ENCODE measurements around the gene TRAF4. TPM values are rescaled to one million over a fixed set of nuclear protein-coding genes. Genes with fewer than 3 reads are reported as not detected.

Gene TRAF4
- polyA plus RNA-seq, 3 donors = 107 to 149 (median 126) TPM

DNA sequence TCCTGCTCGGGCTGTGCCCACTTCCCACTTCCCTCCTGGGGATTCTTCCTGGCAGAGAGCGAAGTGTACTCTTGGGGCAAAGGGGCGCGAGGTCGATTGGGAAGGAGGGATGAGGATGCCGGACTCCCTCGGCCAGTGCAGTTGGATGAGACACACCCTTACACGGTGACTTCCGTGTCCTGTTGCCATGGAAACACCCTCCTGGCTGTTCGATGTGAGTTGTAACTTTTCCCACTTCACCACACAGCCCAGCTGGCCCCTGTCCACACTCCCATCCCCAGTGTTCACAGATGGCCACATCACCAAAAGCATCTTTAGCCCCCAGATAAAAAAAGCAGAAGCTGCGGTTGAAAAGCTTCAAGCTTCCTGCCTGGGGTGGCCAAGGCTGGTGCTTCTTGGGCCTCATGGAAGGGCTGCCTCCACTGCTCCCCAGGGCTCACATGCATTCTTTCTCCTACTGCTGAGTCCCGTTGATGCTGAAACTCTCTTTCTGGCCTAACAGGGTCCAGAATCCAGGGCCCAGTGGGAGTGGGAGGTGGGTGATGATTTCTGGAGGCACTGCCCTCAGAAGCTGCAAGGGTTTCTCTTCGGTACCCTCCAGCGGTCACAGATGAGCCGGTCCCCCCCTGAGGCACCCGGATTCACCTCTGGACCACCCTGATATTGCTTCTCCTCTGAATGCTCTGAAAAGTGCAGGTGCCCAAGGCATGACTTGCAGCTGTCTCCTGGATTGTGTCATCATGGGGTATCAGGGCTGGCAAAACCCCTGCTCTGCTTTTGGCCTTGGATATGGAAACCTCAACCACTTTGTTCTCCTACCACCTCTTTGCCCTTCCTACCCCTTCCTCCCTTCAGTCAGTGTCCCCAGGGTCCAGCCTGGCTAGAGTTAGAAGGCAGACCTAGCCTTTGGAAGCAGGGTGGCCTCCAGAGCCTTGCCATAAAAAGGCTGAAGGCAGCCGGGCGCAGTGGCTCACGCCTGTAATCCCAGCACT lies 2.2 kb upstream of the TRAF4 start:
- no peak for DNase-seq (ENCODE audit: extremely low read depth in 1 of 11, low read depth in 9 of 11, low spot score in 4 of 11)

GRCh38 chr17:28744104-28744971 lies 527 bp downstream of the TRAF4 start:
- DNase-seq (ENCODE audit: extremely low read depth in 1 of 11, low read depth in 9 of 11, low spot score in 4 of 11) = peak in 4 of 11 donors; percentile 17 to 67 (median 56)

DNA sequence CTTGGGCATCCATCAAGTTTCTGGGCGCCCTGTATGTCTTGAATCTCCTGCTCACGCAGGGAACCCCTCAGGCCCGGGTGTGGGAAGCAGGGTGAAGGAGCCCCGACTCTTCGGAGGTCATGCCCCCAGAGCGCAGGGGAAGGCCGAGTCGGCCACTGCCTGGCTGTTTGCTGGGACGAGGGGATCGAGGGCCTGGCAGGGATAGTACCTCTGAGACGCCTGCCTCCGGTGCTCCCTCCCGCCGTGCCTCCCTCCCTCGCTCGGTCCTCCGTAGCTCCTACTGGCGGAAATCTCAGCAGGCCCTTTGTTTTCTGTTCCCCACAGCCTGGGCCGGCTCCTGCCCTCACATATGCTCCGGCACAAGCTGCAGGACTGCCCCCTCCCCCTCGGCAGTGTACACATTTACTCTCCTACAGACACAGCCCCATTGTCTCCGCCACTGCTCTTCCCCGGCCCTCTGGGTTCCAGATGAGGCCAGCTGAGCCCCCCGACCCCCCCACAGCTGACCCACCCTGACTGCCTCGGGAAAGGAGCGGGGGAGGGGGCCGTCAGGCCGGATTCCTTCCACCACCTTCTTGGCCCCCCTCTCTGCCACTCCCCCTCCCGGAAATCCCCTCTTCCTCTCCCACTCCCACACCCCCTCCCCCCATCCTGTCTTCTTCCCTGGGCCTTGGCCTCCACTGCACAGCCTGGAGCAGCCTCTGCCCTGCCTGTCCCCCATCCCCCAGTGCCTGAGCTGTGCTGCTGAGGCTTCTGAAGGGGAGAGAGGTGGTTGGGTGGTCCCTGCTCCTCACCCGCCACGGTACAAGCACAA lies 1.4 kb downstream of the TRAF4 start:
- DNase-seq (ENCODE audit: extremely low read depth in 1 of 11, low read depth in 9 of 11, low spot score in 4 of 11) = peak in 5 of 11 donors; percentile 60 to 84 (median 72)

- DNase-seq (ENCODE audit: extremely low read depth in 1 of 11, low read depth in 9 of 11, low spot score in 4 of 11) = peak in 3 of 11 donors; percentile 64 to 83 (median 79)
These were observed 2.1 kb downstream of the TRAF4 start for GRCh38 chr17:28745786-28746411.

DNA sequence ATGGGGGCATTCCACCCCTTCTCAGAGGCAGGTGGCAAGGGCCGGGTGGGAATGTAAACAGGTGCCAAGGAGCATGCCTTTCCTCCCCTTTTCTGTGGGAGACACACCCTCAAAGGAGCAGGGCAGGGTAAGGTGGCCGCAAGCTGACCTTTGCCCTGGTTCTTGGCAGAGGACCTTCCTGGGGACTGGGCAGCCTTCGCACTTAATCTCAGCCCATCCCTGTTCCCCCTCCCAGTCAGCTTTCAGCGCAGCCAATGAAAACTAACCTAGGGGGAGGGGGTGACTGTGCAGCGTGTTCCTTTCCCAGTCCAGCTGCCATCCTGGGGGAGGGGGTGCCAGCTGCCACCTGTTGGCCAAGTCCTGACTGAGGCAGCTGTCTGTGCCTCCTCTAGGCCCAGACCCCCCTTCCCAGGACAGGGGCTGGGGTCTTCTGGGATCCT lies 2.8 kb downstream of the TRAF4 start:
- DNase-seq (ENCODE audit: extremely low read depth in 1 of 11, low read depth in 9 of 11, low spot score in 4 of 11) = peak in 2 of 11 donors; percentile 36 to 39

DNA sequence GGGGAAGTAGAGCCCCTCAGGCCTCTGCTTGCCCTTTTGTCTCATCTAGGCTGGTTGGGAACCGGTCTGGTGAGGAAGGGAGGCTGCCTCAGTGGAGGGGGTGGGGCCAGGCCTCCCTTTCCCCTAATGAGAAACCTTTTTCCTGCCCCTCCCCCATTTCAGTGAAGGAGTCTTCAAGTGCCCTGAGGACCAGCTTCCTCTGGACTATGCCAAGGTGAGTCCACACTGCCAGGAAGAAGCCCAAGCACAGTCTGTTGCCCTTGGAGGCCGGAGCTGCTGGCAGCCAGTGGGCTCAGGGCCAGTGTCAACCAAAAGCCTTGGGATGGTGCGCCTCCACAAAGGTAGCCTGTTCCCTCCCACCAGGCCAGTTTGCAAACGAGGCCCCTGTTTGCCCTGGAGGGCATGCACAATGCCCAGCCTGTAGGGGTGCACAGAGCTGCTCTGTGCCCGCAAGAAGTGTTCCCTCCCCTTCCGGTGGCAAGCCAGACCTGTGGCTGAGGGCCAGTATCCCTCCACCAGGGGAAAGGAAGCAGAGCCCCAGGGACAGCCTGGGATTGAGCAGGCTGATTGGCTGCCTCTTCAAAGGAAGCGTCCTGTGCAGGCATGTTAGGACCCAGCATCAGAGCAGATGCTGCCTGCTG lies 3.4 kb downstream of the TRAF4 start:
- peak in 2 of 11 donors; percentile 27 to 53 for DNase-seq (ENCODE audit: extremely low read depth in 1 of 11, low read depth in 9 of 11, low spot score in 4 of 11)

DNA sequence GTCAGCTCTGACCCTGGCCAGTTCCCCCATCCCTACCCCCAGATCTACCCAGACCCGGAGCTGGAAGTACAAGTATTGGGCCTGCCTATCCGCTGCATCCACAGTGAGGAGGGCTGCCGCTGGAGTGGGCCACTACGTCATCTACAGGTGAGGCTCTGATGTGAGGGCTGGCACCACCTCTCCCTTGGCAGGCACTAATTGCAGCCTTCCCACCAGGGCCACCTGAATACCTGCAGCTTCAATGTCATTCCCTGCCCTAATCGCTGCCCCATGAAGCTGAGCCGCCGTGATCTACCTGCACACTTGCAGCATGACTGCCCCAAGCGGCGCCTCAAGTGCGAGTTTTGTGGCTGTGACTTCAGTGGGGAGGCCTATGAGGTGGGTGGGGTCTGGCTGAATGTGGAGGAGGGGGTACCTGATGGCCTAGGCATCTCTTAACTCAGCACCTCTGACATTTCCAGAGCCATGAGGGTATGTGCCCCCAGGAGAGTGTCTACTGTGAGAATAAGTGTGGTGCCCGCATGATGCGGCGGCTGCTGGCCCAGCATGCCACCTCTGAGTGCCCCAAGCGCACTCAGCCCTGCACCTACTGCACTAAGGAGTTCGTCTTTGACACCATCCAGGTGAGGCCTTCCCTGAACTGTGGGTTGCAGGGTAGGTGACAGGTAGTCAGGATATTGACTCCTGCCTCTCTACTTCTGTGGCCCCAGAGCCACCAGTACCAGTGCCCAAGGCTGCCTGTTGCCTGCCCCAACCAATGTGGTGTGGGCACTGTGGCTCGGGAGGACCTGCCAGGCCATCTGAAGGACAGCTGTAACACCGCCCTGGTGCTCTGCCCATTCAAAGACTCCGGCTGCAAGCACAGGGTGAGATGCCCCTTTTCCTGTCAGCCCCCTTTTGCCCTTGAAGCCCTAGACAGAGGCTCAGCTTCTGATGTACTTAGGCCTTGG lies 4.3 kb downstream of the TRAF4 start:
- no peak for DNase-seq (ENCODE audit: extremely low read depth in 1 of 11, low read depth in 9 of 11, low spot score in 4 of 11)

GRCh38 chr17:28748852-28749515 lies 5.2 kb downstream of the TRAF4 start:
- no peak for DNase-seq (ENCODE audit: extremely low read depth in 1 of 11, low read depth in 9 of 11, low spot score in 4 of 11)

DNA sequence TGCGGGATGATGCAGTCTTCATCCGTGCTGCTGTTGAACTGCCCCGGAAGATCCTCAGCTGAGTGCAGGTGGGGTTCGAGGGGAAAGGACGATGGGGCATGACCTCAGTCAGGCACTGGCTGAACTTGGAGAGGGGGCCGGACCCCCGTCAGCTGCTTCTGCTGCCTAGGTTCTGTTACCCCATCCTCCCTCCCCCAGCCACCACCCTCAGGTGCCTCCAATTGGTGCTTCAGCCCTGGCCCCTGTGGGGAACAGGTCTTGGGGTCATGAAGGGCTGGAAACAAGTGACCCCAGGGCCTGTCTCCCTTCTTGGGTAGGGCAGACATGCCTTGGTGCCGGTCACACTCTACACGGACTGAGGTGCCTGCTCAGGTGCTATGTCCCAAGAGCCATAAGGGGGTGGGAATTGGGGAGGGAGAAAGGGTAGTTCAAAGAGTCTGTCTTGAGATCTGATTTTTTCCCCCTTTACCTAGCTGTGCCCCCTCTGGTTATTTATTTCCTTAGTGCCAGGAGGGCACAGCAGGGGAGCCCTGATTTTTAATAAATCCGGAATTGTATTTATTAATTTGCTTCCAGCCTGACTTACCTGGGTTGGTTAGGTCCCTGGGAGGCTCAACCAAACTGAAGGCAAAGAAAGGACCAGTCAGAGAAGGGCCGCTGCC lies 5.8 kb downstream of the TRAF4 start:
- no peak for DNase-seq (ENCODE audit: extremely low read depth in 1 of 11, low read depth in 9 of 11, low spot score in 4 of 11)

- DNase-seq (ENCODE audit: extremely low read depth in 1 of 11, low read depth in 9 of 11, low spot score in 4 of 11) = peak in 8 of 11 donors; percentile 78 to 91 (median 86)
These were observed 6.6 kb downstream of the TRAF4 start for GRCh38 chr17:28750178-28751047.

- no peak for DNase-seq (ENCODE audit: extremely low read depth in 1 of 11, low read depth in 9 of 11, low spot score in 4 of 11)
These were observed 8.0 kb downstream of the TRAF4 start for GRCh38 chr17:28751600-28752366.

DNA sequence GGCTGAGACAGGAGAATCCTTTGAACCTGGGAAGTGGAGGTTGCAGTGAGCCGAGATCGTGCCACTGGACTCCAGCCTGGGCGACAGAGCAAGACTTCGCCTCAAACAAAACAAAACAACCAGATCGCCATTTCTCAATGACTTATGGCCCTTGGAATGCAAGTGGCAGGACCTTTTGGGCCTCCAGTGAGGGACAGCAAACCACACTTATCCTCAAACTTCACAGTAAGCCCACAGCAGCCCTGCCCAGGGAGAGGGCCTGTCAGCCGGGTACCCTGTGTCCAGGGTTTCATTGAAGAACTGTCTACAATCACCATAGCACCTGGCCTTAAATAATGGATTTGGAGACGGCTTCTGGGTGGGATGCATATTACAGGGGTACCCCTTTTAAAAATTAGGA lies 11.7 kb downstream of the TRAF4 start:
- DNase-seq (ENCODE audit: extremely low read depth in 1 of 11, low read depth in 9 of 11, low spot score in 4 of 11) = no peak

GRCh38 chr17:28756049-28756804 lies 12.4 kb downstream of the TRAF4 start:
- DNase-seq (ENCODE audit: extremely low read depth in 1 of 11, low read depth in 9 of 11, low spot score in 4 of 11) = no peak
